ENCODE results near the gene CATSPER2. TPM values are rescaled to one million over a fixed set of nuclear protein-coding genes. Genes with fewer than 3 reads are reported as not detected.
"Not testable (repeated sequence)": the region's sequence is repeated elsewhere in the genome, so short reads cannot be mapped to it uniquely, and the experiment has no call there.

Gene CATSPER2
- total RNA-seq, 1 experiment from 2014 or later = not detected

DNA sequence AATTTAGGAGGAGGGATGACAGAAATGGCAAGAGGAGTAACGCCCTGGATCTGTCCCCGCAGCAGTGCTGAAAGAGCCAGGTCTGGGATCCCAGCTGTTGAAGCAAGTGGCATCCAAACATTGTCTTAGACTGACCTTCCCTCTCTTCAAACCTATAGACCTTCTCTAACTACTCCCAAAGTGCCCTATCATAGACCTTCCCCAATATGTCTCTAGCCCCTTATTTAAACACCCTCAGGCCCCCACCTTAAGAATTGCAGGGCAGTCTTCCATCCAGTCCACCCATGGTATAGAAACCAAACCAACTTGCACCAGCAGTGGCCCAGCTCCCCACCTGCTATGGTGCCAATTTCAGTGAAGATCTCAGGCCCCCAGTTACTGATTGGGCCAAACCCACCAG is 48.4 kb downstream of the CATSPER2 start:
- in situ Hi-C loops (cut with HindIII; ENCODE audit: low sequenced_read_pairs); DNase-seq (ENCODE audit: low spot score): not testable (repeated sequence)

DNA sequence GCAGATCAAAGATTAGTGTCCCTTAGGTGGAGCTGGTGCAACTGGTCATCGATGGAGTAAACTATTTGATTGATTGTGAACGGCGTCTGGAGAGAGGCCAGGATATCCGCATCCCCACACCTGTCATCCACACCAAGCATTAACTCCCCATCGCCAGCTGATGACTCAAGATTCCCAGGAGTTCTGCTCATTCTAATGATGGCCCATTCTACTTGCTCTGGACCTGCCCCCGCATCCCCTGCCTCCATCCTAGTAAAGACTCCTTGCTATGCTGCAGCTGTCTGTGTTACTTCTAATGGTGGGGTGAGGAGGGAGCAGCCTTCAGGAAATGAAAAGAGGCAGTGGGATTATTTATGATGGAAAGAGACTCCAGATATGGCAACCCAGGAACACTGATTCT is 49.5 kb downstream of the CATSPER2 start:
- DNase-seq (ENCODE audit: low spot score); in situ Hi-C loops (cut with HindIII; ENCODE audit: low sequenced_read_pairs): not testable (repeated sequence)

DNA sequence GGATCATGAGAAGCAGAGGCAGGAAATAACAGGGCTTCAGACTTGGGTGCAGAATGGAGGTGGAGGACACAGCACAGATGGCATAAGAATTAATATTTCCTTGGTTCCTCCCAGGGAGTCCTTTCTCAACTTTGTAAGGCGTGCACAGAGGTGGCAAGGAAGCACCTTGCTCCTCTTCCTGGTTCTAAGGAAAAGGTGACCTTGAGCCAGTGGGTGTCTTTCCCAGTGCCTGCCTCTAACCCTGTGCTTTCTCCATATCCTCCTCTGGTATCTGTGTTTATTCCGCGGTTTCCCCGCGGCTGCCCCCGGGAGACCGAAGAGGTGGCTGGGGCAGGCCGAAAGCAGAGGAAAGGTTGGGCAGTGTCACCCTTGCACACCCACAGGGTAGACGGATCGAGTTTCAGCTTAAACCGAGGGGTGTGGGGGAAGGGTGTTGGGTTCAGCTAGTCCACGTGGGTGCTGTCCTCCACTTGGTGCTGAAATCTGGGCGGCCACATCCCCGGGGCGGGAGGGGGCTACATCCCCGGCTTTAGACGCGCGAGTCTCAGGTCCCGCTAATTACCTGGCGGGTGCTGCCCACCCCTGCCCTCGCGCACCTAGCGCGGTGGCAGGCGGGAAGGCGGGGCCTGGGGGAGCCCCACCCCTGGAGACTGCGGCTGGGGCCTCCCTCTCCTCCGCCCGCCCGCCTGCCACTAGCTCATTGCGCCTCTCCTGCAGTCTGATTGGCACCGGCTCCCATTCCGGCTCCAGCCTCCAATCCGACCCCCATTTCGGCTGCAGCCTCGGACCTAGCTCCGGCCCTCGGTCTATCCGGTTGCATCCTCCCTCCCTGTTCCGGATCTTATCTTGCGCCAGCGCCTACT is 55.1 kb downstream of the CATSPER2 start, which contains the start of gene CKMT1B:
Gene CKMT1B, plus strand, starts transcription at position 700 of the 863 bp plus-strand sequence. CDS start 192 bp downstream, outside the sequence.
- DNase-seq (ENCODE audit: low spot score); in situ Hi-C loops (cut with HindIII; ENCODE audit: low sequenced_read_pairs): not testable (repeated sequence)

DNA sequence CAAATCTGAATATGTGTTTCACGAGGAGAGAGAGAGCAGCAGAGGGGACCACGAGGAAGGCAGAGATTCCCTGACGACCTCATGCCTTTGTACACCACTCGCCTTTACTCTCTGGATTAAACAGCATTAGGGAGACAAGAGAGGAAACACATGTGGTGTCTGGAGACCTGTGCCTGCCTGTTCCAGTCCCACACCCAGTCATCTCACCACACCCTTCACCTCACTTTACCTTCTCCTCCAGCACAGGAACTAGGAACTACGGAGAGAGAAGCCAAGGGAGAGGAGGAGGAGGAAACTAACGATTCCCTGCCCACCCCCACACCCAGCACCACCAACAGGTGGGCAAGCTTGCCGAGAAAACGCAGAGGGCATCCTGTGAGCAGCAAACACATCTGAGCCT is 55.8 kb downstream of the CATSPER2 start:
- in situ Hi-C loops (cut with HindIII; ENCODE audit: low sequenced_read_pairs); DNase-seq (ENCODE audit: low spot score): not testable (repeated sequence)

DNA sequence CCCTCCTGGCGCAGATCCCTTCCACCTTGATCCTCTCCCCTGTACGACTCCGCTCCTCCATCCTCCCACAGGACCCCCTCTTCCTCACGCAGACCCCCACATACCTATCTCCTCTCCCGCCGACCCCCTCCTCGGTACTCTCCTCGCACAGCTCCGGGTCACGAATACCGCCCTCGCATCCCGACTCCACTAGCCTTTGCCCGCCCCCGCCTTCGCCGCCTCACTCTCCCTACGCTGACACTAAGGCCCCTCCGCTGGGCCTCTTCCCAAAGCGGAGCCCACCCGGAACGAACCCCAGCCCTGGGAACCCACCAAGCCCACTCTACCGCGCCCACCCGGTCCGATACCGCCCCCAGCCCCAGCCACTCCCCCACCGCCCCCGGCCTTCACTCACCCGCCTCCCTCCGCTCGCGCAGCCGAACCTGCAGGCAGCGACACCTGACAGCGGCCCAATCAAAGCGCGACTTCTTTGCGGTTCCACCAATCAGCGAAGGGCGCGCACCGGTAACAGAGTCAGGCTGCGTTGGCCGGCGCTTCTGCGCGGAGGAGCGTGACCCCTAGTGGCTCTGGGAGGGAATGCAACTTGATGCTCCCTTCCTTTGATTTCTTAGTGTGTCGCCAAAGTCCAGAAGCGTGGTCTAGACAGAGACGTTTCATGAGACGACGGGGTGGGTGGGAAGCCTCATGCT is 58.7 kb downstream of the CATSPER2 start, which contains the start of gene PPIP5K1:
Gene PPIP5K1, minus strand, starts transcription at position 431 of the 689 bp plus-strand sequence. CDS start 5,704 bp downstream, outside the sequence.
- in situ Hi-C loops (cut with HindIII; ENCODE audit: low sequenced_read_pairs) = not testable (repeated sequence)

More for the DNA sequence above, 58.7 kb downstream of the CATSPER2 start, which contains the start of gene PPIP5K1:
- DNase-seq (ENCODE audit: low spot score) = not testable (repeated sequence)

Other genes starting within 250 kb of the CATSPER2 start
- gene TP53BP1, start 155.7 kb downstream of the CATSPER2 start, total RNA-seq (2014; rRNA removed; shearing (Covaris generic)) = 79.1 and 84.7 TPM in 2 replicates
- gene MAP1A, start 131.2 kb downstream of the CATSPER2 start, total RNA-seq (2014; rRNA removed; shearing (Covaris generic)) = 10.0 and 16.4 TPM in 2 replicates
- gene PPIP5K1, start 58.6 kb downstream of the CATSPER2 start, total RNA-seq (2014; rRNA removed; shearing (Covaris generic)) = 11.3 and 50.3 TPM in 2 replicates
- gene CKMT1B, start 54.8 kb downstream of the CATSPER2 start, total RNA-seq (2014; rRNA removed; shearing (Covaris generic)) = 12.7 and 30.9 TPM in 2 replicates
- gene STRC, start 30.0 kb downstream of the CATSPER2 start, total RNA-seq (2014; rRNA removed; shearing (Covaris generic)) = not detected in 2 replicates
- 3.8 and 14.2 TPM in 2 replicates for gene CKMT1A, start 45.0 kb upstream of the CATSPER2 start, total RNA-seq (2014; rRNA removed; shearing (Covaris generic))
- gene PDIA3, start 97.6 kb upstream of the CATSPER2 start, total RNA-seq (2014; rRNA removed; shearing (Covaris generic)) = 234 and 317 TPM in 2 replicates
- 44.6 and 51.2 TPM in 2 replicates for gene ELL3, start 128.1 kb upstream of the CATSPER2 start, total RNA-seq (2014; rRNA removed; shearing (Covaris generic))
- 1,258 and 1,589 TPM in 2 replicates for gene SERF2, start 143.5 kb upstream of the CATSPER2 start, total RNA-seq (2014; rRNA removed; shearing (Covaris generic))
- gene SERINC4, start 151.4 kb upstream of the CATSPER2 start, total RNA-seq (2014; rRNA removed; shearing (Covaris generic)) = not detected in 2 replicates
- gene HYPK, start 151.8 kb upstream of the CATSPER2 start, total RNA-seq (2014; rRNA removed; shearing (Covaris generic)) = 2.2 and 2.6 TPM in 2 replicates
- gene MFAP1, start 175.8 kb upstream of the CATSPER2 start, total RNA-seq (2014; rRNA removed; shearing (Covaris generic)) = 11.9 and 12.3 TPM in 2 replicates
- gene WDR76, start 178.2 kb upstream of the CATSPER2 start, total RNA-seq (2014; rRNA removed; shearing (Covaris generic)) = 36.1 and 69.1 TPM in 2 replicates

Data from G401 (cell line).